Peyer's patch (tissue), 4 donors: ENCODE results near the gene BASP1. TPM values are rescaled to one million over a fixed set of nuclear protein-coding genes. Genes with fewer than 3 reads are reported as not detected.
"Not testable (repeated sequence)": the region's sequence is repeated elsewhere in the genome, so short reads cannot be mapped to it uniquely, and the experiment has no call there.

ENCODE experiments used
- DNase-seq, 3 donors: peaks; one replicate each; pipeline ENCODE4 v3.0.0-alpha.2; 2017 to 2019
- H3K27ac ChIP-seq, 4 donors: fragments of 200-600 bp; sonication (generic); one replicate each; pipeline ENCODE4 v1.5.1; 2016 to 2019
- H3K27me3 ChIP-seq, 2 donors: fragments of 200-600 bp; sonication (generic); one replicate each; pipeline ENCODE4 v1.5.1; 2019
- H3K36me3 ChIP-seq, 3 donors: fragments of 200-600 bp; sonication (generic); one replicate each; pipeline ENCODE4 v1.5.1; 2016 to 2019
- H3K4me1 ChIP-seq, 4 donors: fragments of 200-600 bp; sonication (generic); one replicate each; pipeline ENCODE4 v1.5.1; 2016 to 2019
- H3K4me3 ChIP-seq, 4 donors: fragments of 200-600 bp; sonication (generic); 1 replicate in 3 of 4; 2 replicates in 1 of 4; pipeline ENCODE4 v1.5.1; 2016 to 2019; ENCODE audit warnings: mild to moderate bottlenecking in 1 of 4
- H3K9me3 ChIP-seq, 4 donors: fragments of 200-600 bp; sonication (generic); one replicate each; pipeline ENCODE4 v1.5.1; 2016 to 2019; ENCODE audit warnings: mild to moderate bottlenecking in 1 of 4
- CTCF ChIP-seq, 6 experiments: fragments of 450-650 bp in 4 of 6; fragments of 200-600 bp in 2 of 6; sonication (generic) in 1 of 6; IDR thresholded peaks; one replicate each; pipeline ENCODE4 v1.5.1; 2017 to 2019; ENCODE audit warnings: antibody characterized with exemption in 6 of 6, mild to moderate bottlenecking in 3 of 6, moderate library complexity in 1 of 6
- POLR2A ChIP-seq, 2 donors: fragments of 450-650 bp; IDR thresholded peaks; one replicate each; pipeline ENCODE4 v1.5.1; 2017; ENCODE audit warnings: antibody characterized with exemption in 2 of 2, mild to moderate bottlenecking in 2 of 2, moderate library complexity in 2 of 2
- total RNA-seq, 4 donors: library from RNA; depleted of rRNA; stranded (reverse); fragments of >200 nt; gene quantifications; one replicate each; pipeline ENCODE4 v1.1.0, GENCODE V29; 2016

The BASP1 gene
- total RNA-seq, 4 donors from 2014 or later = 6.7 to 39.6 (median 8.0) TPM; not detected in 1

- DNase-seq = no peak
- Histone ChIP-seq H3K27me3 (no peaks in the 10 kb centered on the region), H3K9me3 (no peaks in the 10 kb centered on the region), H3K4me1 (no peaks in the 10 kb centered on the region), H3K27ac (no peak overlapping the region), H3K36me3 (no peaks in the 10 kb centered on the region), H3K4me3 (no peak overlapping the region)
- TF ChIP-seq POLR2A (IDR thresholded peaks at IDR 0.05) (no peak), CTCF (IDR thresholded peaks at IDR 0.05) (no peak)
Observed at GRCh38 chr5:17238521-17239041, 21.1 kb downstream of the BASP1 start.

- Histone ChIP-seq H3K4me1 (no peaks in the 10 kb centered on the region), H3K27ac (no peak overlapping the region), H3K27me3 (no peaks in the 10 kb centered on the region), H3K9me3 (no peaks in the 10 kb centered on the region), H3K36me3 (no peaks in the 10 kb centered on the region), H3K4me3 (no peak overlapping the region)
- no peak for DNase-seq
- no peak for TF ChIP-seq POLR2A (IDR thresholded peaks at IDR 0.05)
Observed at GRCh38 chr5:17239953-17240352, 22.5 kb downstream of the BASP1 start.

GRCh38 chr5:17240487-17240886 lies 23.1 kb downstream of the BASP1 start:
- Histone ChIP-seq H3K27me3 (no peaks in the 10 kb centered on the region), H3K36me3 (no peaks in the 10 kb centered on the region), H3K4me3 (no peak overlapping the region), H3K27ac (no peak overlapping the region), H3K9me3 (no peaks in the 10 kb centered on the region), H3K4me1 (no peaks in the 10 kb centered on the region)
- DNase-seq = no peak
- TF ChIP-seq POLR2A (IDR thresholded peaks at IDR 0.05) = no peak
- TF ChIP-seq CTCF (IDR thresholded peaks at IDR 0.05) = no peak

GRCh38 chr5:17241635-17242034 lies 24.2 kb downstream of the BASP1 start:
- TF ChIP-seq POLR2A (IDR thresholded peaks at IDR 0.05) (no peak), CTCF (IDR thresholded peaks at IDR 0.05) (no peak)
- H3K27me3 ChIP-seq = no peaks in the 10 kb centered on the region
- no peak overlapping the region for H3K27ac ChIP-seq
- no peaks in the 10 kb centered on the region for H3K4me1 ChIP-seq
- H3K9me3 ChIP-seq = no peaks in the 10 kb centered on the region
- no peak overlapping the region for H3K4me3 ChIP-seq
- no peaks in the 10 kb centered on the region for H3K36me3 ChIP-seq
- DNase-seq = no peak

GRCh38 chr5:17243287-17244063 lies 26.0 kb downstream of the BASP1 start:
- Histone ChIP-seq H3K27me3 (no peaks in the 10 kb centered on the region), H3K36me3 (no peaks in the 10 kb centered on the region), H3K4me1 (no peaks in the 10 kb centered on the region), H3K4me3 (no peak overlapping the region), H3K9me3 (no peaks in the 10 kb centered on the region), H3K27ac (no peak overlapping the region)
- no peak for DNase-seq
- TF ChIP-seq POLR2A (IDR thresholded peaks at IDR 0.05) (no peak), CTCF (IDR thresholded peaks at IDR 0.05) (no peak)

GRCh38 chr5:17249029-17249634 lies 31.7 kb downstream of the BASP1 start:
- no peaks in the 10 kb centered on the region for H3K4me1 ChIP-seq
- TF ChIP-seq CTCF (IDR thresholded peaks at IDR 0.05) (peak in 1 of 6 experiments; percentile 5), POLR2A (IDR thresholded peaks at IDR 0.05) (no peak)
- no peak for DNase-seq
- H3K27me3 ChIP-seq = no peaks in the 10 kb centered on the region
- no peak overlapping the region for H3K27ac ChIP-seq
- H3K9me3 ChIP-seq = no peaks in the 10 kb centered on the region
- no peak overlapping the region for H3K4me3 ChIP-seq
- H3K36me3 ChIP-seq = no peaks in the 10 kb centered on the region

GRCh38 chr5:17249841-17250240 lies 32.4 kb downstream of the BASP1 start:
- H3K36me3 ChIP-seq, H3K27ac ChIP-seq, H3K27me3 ChIP-seq, H3K4me3 ChIP-seq, DNase-seq, H3K4me1 ChIP-seq, H3K9me3 ChIP-seq: not testable (repeated sequence)
